HG02840 (cell line): ENCODE measurements around the gene CBY2.
"Not testable (repeated sequence)": the region's sequence is repeated elsewhere in the genome, so short reads cannot be mapped to it uniquely, and the experiment has no call there.

ENCODE experiments used
- ATAC-seq: cut with Tn5 transposase; IDR thresholded peaks from one replicate; pipeline ENCODE4 v1.9.1; 2021; ENCODE audit warnings: mild to moderate bottlenecking, moderate library complexity, moderate number of reproducible peaks; ENCODE audit not compliant: unreplicated experiment, low FRiP score

The CBY2 gene

GRCh38 chr13:45702088-45702487 lies at the start of gene CBY2:
Gene CBY2, plus strand, starts transcription at chr13:45702320. Its CDS starts 71 bp downstream, at chr13:45702391.
- ATAC-seq = peak; percentile 17

- ATAC-seq = no peak
These were observed 47.3 kb upstream of the CBY2 start for GRCh38 chr13:45654633-45655349.

GRCh38 chr13:45658586-45659235 lies 43.4 kb upstream of the CBY2 start:
- ATAC-seq = no peak

GRCh38 chr13:45659536-45659935 lies 42.6 kb upstream of the CBY2 start:
- no peak for ATAC-seq

GRCh38 chr13:45660458-45660857 lies 41.7 kb upstream of the CBY2 start:
- not testable (repeated sequence) for ATAC-seq

- ATAC-seq = no peak
These were observed 40.0 kb upstream of the CBY2 start for GRCh38 chr13:45662162-45662561.

GRCh38 chr13:45662903-45663302 lies 39.2 kb upstream of the CBY2 start:
- not testable (repeated sequence) for ATAC-seq

- ATAC-seq = not testable (repeated sequence)
These were observed 32.5 kb upstream of the CBY2 start for GRCh38 chr13:45669626-45670025.

GRCh38 chr13:45670189-45670885 lies 31.8 kb upstream of the CBY2 start:
- ATAC-seq = no peak

- no peak for ATAC-seq
These were observed 27.2 kb upstream of the CBY2 start for GRCh38 chr13:45674908-45675307.

- ATAC-seq = no peak
These were observed 23.8 kb upstream of the CBY2 start for GRCh38 chr13:45678282-45678681.

GRCh38 chr13:45681113-45681512 lies 21.0 kb upstream of the CBY2 start:
- no peak for ATAC-seq

- ATAC-seq = no peak
These were observed 19.6 kb upstream of the CBY2 start for GRCh38 chr13:45682494-45683008.

GRCh38 chr13:45683701-45684100 lies 18.4 kb upstream of the CBY2 start:
- ATAC-seq = no peak

- no peak for ATAC-seq
These were observed 13.5 kb upstream of the CBY2 start for GRCh38 chr13:45688577-45688976.

GRCh38 chr13:45690636-45691035 lies 11.5 kb upstream of the CBY2 start:
- ATAC-seq = no peak

- no peak for ATAC-seq
These were observed 10.9 kb upstream of the CBY2 start for GRCh38 chr13:45691251-45691650.

- ATAC-seq = no peak
These were observed 10.5 kb upstream of the CBY2 start for GRCh38 chr13:45691667-45692066.

- ATAC-seq = peak; percentile 51
These were observed 6.9 kb upstream of the CBY2 start for GRCh38 chr13:45695198-45695730.

- no peak for ATAC-seq
These were observed 5.4 kb upstream of the CBY2 start for GRCh38 chr13:45696610-45697226.
